ENCODE measurements around the gene NUP58. TPM values are rescaled to one million over a fixed set of nuclear protein-coding genes. Genes with fewer than 3 reads are reported as not detected.

The NUP58 gene
- total and polyA plus RNA-seq, 9 of the 15 experiments (the other 6 are each of a cell fraction or from before 2014, with no cell fraction given): 12.5 to 98.0 (median 42.6) TPM

DNA sequence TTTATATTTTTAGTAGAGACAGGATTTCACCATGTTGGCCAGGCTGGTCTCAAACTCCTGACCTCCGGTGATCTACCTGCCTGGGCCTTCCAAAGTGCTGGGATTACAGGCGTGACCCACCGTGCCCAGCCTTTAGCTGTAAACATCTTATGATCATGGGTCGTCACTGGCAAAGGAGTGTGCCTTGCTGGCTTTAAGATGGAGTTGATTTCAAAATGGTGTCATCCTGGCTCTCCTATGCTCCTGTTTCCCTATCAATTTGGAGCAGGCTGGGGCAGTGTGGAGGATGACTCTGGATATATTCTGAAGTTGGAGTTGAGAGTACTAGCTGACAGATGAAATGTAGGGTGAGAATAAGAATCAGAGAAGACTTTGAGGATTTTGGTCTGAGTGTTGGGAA lies 51.9 kb downstream of the NUP58 start (continued):
- TF ChIP-seq ZBTB11 (CRISPR knock-in tag; IDR thresholded peaks at IDR 0.05): no peak
- TF ChIP-seq THRA (IDR thresholded peaks at IDR 0.05): no peak
- TF ChIP-seq CTBP1 (IDR thresholded peaks at IDR 0.05; ENCODE audit: borderline replicate concordance): no peak
- TF ChIP-seq ZNF551 (CRISPR knock-in tag; IDR thresholded peaks at IDR 0.05): no peak
- TF ChIP-seq, protein P1, sequence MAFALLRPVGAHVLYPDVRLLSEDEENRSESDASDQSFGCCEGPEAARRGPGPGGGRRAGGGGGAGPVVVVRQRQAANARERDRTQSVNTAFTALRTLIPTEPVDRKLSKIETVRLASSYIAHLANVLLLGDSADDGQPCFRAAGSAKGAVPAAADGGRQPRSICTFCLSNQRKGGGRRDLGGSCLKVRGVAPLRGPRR (CRISPR knock-in tag; IDR thresholded peaks at IDR 0.05): no peak
- TF ChIP-seq, protein P2, sequence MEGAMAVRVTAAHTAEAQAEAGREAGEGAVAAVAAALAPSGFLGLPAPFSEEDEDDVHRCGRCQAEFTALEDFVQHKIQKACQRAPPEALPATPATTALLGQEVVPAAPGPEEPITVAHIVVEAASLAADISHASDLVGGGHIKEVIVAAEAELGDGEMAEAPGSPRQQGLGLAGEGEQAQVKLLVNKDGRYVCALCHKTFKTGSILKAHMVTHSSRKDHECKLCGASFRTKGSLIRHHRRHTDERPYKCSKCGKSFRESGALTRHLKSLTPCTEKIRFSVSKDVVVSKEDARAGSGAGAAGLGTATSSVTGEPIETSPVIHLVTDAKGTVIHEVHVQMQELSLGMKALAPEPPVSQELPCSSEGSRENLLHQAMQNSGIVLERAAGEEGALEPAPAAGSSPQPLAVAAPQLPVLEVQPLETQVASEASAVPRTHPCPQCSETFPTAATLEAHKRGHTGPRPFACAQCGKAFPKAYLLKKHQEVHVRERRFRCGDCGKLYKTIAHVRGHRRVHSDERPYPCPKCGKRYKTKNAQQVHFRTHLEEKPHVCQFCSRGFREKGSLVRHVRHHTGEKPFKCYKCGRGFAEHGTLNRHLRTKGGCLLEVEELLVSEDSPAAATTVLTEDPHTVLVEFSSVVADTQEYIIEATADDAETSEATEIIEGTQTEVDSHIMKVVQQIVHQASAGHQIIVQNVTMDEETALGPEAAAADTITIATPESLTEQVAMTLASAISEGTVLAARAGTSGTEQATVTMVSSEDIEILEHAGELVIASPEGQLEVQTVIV (CRISPR knock-in tag; IDR thresholded peaks at IDR 0.05; ENCODE audit: borderline replicate concordance): no peak
- no peak for TF ChIP-seq BDP1 (IDR thresholded peaks at IDR 0.05; ENCODE audit: insufficient read depth, insufficient read length)
- TF ChIP-seq E2F3 (CRISPR knock-in tag; IDR thresholded peaks at IDR 0.05): no peak
- TF ChIP-seq ATF1 (CRISPR knock-in tag; IDR thresholded peaks at IDR 0.05): no peak
- no peak for TF ChIP-seq ATF1 (tag; IDR thresholded peaks at IDR 0.05)
- no peak for TF ChIP-seq NR2F6 (CRISPR knock-in tag; IDR thresholded peaks at IDR 0.05)
- TF ChIP-seq CC2D1A (IDR thresholded peaks at IDR 0.05): no peak
- TF ChIP-seq NELFE (IDR thresholded peaks at IDR 0.05; ENCODE audit: insufficient read depth, insufficient read length): no peak
- 0 out of 2 replicates have a peak, but pooled peaks have one; percentile 24 for TF ChIP-seq CXXC5 (CRISPR knock-in tag; IDR thresholded peaks at IDR 0.05)
- TF ChIP-seq AFF4 (CRISPR knock-in tag; IDR thresholded peaks at IDR 0.05): no peak
- TF ChIP-seq SMAD4 (CRISPR knock-in tag; conservative IDR thresholded peaks at IDR 0.05): 0 out of 2 replicates have a peak, but pooled peaks have one; percentile 15
- TF ChIP-seq PTRF (tag; IDR thresholded peaks at IDR 0.05): peak; percentile 56; the same call in 1 of the 2 replicates
